ENCODE data around the gene SCD5.

- TF ChIP-seq CTCF (IDR thresholded peaks at IDR 0.05) = no peak
- no peak for TF ChIP-seq POLR2A (IDR thresholded peaks at IDR 0.05)
Observed at GRCh38 chr4:82756061-82756460, 42.5 kb downstream of the SCD5 start.
